ENCODE data around the gene MAPKAP1.

GRCh38 chr9:125681086-125681622 is 25.9 kb downstream of the MAPKAP1 start:
- no peak for TF ChIP-seq CTCF (IDR thresholded peaks at IDR 0.05; ENCODE audit: low read depth, low read length, poor library complexity, severe bottlenecking)
- TF ChIP-seq EZH2phosphoT487 (IDR thresholded peaks at IDR 0.05; ENCODE audit: borderline replicate concordance, low read length) = no peak
